Thyroid gland (tissue), 4 donors: ENCODE data around the gene TBC1D5.

Source experiments
- POLR2A ChIP-seq, 2 donors: fragments of 450-650 bp; IDR thresholded peaks; one replicate each; pipeline ENCODE4 v1.6.1; 2017; ENCODE audit warnings: antibody characterized with exemption in 2 of 2, mild to moderate bottlenecking in 2 of 2, moderate library complexity in 1 of 2
- TF ChIP-seq, protein P1 (sequence below), 6 experiments: fragments of 200-600 bp in 3 of 6; fragments of 450-650 bp in 3 of 6; sonication (generic) in 3 of 6; IDR thresholded peaks; one replicate each; pipeline ENCODE4 v1.5.1; 2016 to 2019; ENCODE audit warnings: antibody characterized with exemption in 6 of 6, mild to moderate bottlenecking in 2 of 6, inconsistent platforms in 1 of 6, moderate library complexity in 1 of 6

GRCh38 chr3:17195856-17196604 lies 546.4 kb downstream of the TBC1D5 start:
- TF ChIP-seq POLR2A (IDR thresholded peaks at IDR 0.05) = no peak
- TF ChIP-seq, protein P1, sequence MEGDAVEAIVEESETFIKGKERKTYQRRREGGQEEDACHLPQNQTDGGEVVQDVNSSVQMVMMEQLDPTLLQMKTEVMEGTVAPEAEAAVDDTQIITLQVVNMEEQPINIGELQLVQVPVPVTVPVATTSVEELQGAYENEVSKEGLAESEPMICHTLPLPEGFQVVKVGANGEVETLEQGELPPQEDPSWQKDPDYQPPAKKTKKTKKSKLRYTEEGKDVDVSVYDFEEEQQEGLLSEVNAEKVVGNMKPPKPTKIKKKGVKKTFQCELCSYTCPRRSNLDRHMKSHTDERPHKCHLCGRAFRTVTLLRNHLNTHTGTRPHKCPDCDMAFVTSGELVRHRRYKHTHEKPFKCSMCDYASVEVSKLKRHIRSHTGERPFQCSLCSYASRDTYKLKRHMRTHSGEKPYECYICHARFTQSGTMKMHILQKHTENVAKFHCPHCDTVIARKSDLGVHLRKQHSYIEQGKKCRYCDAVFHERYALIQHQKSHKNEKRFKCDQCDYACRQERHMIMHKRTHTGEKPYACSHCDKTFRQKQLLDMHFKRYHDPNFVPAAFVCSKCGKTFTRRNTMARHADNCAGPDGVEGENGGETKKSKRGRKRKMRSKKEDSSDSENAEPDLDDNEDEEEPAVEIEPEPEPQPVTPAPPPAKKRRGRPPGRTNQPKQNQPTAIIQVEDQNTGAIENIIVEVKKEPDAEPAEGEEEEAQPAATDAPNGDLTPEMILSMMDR (IDR thresholded peaks at IDR 0.05) = no peak
